Measurements from ENCODE around the gene CORO2B. TPM values are rescaled to one million over a fixed set of nuclear protein-coding genes. Genes with fewer than 3 reads are reported as not detected.

CORO2B gene
- total RNA-seq, 1 donor from 2014 or later = 3.2 TPM

- DNase-seq (ENCODE audit: low read depth) = no peak
These were observed 6.5 kb upstream of the CORO2B start for GRCh38 chr15:68572309-68572708.

GRCh38 chr15:68572921-68573320, 5.9 kb upstream of the CORO2B start:
- DNase-seq (ENCODE audit: low read depth) = no peak

DNA sequence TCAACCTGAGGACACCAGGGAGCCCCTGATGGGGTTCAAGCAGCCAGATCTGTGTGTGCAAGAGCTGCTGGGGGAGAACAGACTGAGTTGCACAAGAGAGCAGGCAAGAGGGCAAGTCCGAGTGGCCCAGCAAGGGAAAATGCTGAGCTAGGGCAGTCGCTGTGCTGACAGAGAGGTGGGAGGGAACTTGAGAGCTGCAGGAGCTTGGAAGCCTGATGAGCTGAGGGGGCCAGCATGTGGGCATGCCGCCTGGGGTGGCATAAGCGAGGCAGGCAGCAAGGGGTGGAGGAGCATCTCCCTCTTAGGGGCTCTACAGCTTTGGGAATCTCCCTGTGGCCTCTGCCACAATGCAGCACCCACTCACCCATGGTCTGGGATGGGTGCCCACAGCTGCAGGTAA, 4.7 kb upstream of the CORO2B start:
- DNase-seq (ENCODE audit: low read depth) = no peak

- no peak for DNase-seq (ENCODE audit: low read depth)
These were observed 4.2 kb upstream of the CORO2B start for GRCh38 chr15:68574629-68575028.

- no peak for DNase-seq (ENCODE audit: low read depth)
These were observed 2.4 kb upstream of the CORO2B start for GRCh38 chr15:68576235-68576892.

GRCh38 chr15:68578175-68578979, 416 bp upstream of the CORO2B start:
- DNase-seq (ENCODE audit: low read depth) = peak; percentile 76

- no peak for DNase-seq (ENCODE audit: low read depth)
These were observed 1.5 kb downstream of the CORO2B start for GRCh38 chr15:68580026-68580882.

DNA sequence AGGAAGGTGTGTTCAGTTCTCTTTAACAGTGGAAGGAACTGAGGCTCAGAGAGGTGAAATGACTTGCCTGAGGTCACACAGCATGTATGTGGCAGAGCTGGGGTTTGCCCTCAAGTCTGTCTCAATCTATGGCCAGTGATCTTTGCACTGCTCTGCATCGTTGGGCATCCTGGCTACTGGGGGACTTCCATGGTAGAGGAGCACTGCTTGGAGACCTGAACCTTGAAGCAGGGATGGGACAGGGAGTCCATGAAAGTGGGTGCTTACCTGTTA, 2.0 kb downstream of the CORO2B start:
- no peak for DNase-seq (ENCODE audit: low read depth)

GRCh38 chr15:68581725-68582124, 2.9 kb downstream of the CORO2B start:
- no peak for DNase-seq (ENCODE audit: low read depth)

GRCh38 chr15:68582236-68582635, 3.4 kb downstream of the CORO2B start:
- no peak for DNase-seq (ENCODE audit: low read depth)

DNA sequence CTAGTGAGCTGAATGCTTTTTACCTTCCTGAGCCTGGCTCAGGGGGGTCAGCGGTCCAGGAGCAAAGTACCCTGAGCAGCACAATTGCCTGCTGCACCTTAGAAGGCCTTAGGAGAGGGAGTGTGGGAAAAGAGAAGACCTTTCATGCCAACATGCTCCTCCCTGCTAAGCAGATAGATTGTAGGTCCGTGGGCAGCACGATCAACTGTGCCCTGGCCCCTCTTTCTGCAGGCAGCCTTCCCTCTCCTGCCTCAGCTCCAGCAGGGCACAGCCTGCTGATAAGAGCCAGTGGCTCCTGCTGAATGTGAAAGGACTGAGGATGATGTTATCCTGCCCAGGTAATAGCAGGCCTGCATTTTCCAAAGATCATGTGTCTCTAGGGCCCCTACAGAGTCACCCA, 4.1 kb downstream of the CORO2B start:
- DNase-seq (ENCODE audit: low read depth) = no peak

DNA sequence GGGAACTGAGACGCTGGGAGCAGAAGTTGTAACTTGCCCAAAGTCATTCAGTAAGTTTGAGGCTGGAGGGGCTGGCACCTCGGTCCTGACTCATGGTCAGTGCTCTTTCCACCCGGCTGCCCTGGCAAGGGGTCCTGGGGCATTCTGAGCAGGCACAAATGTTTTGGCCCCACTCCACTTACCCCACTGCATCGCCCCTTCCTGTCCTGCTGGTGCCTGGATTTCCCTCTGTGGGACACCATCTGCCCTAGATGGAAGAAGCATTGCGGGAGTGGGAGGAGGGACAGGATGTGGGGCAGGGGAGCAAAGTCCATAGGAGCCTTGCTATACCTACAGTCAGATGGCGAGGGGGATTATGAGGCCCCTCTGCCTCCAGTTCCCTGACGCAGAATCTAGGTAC, 4.5 kb downstream of the CORO2B start:
- no peak for DNase-seq (ENCODE audit: low read depth)

DNA sequence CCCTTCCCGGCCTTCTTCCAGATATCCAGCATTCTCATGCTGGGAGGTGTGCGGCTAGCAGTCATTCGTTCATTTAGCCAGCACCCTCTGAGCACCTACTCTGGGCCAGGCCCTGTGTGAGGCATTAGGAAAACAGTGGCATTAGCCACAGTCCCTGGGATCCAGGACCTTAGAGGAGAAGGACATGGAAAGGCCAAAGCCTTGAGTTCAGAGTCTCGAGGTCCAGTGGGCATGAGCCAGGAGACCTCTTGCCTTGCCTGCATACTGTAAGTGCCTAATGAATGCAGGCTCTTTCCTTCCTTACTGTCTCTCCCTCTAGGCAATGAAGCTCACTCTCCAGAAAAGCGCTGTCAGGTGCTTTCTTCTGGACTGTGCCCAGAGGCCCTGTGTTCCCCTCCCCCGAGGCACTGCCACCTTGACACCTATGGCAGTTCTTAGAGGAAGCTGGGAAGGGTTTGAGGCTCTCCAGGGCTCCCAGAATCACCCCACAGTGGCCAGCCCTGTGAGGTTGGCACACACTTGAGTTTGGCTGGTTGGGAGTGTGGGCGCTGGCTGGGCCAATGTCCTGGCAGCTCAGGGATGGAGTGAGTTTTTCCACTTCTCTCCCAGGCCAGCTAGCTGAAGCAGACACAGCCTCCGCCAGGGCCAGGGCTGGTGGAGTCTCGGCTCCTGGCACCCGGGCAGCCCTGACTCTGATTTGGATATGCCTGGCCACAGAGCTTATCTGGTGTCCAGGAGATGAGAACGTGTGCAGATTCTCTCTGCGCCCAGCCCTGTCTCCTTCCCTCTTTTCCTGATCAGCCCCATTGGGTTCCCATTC, 5.4 kb downstream of the CORO2B start:
- DNase-seq (ENCODE audit: low read depth) = no peak

GRCh38 chr15:68584756-68585573, 6.2 kb downstream of the CORO2B start:
- DNase-seq (ENCODE audit: low read depth) = peak; percentile 21

DNA sequence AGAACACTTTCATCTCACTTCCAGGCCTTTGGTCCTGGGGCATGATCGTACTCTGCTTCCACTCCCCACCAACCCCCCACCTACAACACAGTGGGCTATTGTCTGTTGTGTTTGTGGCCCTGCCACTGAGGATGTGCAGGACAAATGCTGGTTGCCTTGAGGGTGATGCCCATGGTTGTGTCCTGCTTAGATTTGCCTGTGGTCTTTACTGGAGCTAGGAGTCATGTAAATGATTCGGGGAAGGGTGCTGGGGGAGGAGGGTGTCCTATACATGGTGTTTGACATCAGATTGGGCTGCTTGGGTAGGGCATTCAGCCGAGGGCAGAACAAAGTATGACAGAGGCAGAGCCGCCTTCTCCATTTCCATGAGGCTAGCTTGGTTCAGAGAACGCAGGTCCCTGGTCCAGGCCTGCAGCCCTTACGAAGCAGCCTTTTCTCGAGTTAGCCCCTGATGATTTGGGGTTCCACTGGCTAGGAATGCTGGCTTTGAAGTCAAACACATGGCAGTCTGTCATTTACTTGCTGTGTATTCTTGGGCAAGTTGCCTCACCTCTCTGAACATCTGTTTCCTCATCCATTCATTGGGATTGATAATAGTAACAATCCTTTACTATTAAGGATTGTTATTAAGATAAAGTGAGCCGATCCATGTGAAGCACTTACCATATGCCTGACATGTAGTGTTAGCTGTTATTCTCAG, 6.9 kb downstream of the CORO2B start:
- DNase-seq (ENCODE audit: low read depth) = no peak

DNA sequence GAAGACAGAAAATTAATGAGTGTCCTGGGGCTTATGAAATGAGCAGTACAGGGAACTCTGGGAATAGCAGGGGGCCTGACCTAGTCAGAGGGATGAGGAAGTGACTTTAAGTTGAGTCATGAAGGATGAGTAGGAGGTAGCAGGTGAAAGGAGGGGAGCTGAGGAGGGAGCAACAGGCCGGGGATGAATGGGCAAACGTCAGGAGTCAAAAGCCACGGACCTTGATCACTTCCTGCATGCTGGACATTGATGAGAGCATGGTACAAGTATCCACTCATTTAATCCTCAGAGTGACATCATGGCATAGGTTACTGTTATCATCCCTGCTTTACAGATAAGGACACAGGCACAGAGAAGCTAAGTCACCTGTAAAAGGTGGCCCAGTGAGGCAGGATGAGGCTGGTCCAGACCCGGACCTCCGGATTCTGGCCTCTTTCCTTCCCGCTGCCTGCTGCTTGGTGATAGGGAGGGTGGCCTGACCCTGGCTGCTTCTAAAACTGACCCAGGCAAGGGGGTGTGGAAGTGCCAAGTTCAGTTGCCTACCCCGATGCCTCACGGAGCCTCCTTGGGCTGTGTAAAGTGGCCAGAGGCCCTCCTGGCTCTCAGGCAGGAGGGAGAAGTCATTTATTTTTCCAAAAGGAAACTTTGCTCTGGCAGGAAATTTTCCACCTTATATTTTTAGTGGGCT, 7.6 kb downstream of the CORO2B start:
- DNase-seq (ENCODE audit: low read depth) = peak; percentile 24

DNA sequence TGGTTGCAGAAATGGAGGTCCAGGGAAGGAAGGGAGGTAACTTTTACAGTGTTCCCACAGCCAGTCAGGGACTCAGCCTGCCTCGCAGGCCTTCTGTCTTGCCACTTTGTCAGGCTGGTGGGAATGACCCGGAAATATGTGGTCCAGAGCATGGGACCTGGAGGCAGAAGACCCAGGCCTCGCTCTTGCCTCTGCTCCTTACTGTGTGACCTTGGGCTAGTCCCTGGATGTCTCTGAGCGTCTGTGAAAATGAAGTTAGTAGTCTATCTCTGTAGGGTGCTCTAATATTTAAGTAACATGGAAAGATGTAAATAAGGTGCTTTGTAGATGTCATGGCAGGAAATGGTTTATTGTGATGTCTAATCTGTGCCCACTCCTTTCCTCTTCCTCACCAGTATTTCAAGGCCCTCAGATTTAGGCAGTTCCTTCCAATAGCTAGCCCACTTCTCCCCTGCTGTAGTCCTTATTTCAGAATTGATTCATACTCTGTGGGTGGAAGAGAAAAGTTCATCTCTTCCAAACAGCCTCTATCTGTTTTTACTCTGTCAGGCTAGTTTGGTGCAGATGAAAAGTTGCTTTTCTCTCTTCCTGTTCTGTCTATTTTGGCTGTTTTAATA, 9.1 kb downstream of the CORO2B start:
- DNase-seq (ENCODE audit: low read depth) = no peak

DNA sequence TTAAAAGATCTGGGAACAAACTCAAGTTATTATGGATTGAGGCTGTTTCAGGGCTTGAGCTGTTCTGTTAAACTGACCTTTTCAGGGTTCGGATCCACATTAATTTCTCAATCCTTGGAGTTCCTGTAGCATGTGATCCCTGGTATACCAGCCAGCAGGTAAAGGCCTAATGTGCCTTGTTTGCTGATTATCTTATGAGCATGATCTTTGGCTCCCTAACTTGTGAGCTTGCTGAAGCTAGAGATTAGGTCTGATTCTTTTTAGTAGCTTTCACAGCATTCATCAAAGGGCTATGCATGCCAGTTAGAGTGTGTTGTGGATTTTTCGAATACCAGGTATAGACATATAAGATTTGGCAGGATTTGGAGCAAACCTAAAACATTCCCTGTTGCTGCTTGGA, 10.3 kb downstream of the CORO2B start:
- DNase-seq (ENCODE audit: low read depth) = no peak
